ENCODE data around the gene CDH4.

Gene CDH4

GRCh38 chr20:61355585-61355984, 103.5 kb downstream of the CDH4 start:
- DNase-seq (ENCODE audit: low read depth, low spot score), result no peak

GRCh38 chr20:61356196-61356595, 104.1 kb downstream of the CDH4 start:
- no peak for DNase-seq (ENCODE audit: low read depth, low spot score)

- DNase-seq (ENCODE audit: low read depth, low spot score), result no peak
Observed at GRCh38 chr20:61357119-61357518, 105.1 kb downstream of the CDH4 start.

GRCh38 chr20:61359254-61359653, 107.2 kb downstream of the CDH4 start:
- DNase-seq (ENCODE audit: low read depth, low spot score), result no peak

GRCh38 chr20:61360296-61360695, 108.2 kb downstream of the CDH4 start:
- DNase-seq (ENCODE audit: low read depth, low spot score), result no peak

- DNase-seq (ENCODE audit: low read depth, low spot score), result no peak
Observed at GRCh38 chr20:61360940-61361339, 108.9 kb downstream of the CDH4 start.

GRCh38 chr20:61361501-61361900, 109.4 kb downstream of the CDH4 start:
- DNase-seq (ENCODE audit: low read depth, low spot score), result no peak

- no peak for DNase-seq (ENCODE audit: low read depth, low spot score)
Observed at GRCh38 chr20:61364147-61364546, 112.1 kb downstream of the CDH4 start.

GRCh38 chr20:61366914-61367313, 114.9 kb downstream of the CDH4 start:
- no peak for DNase-seq (ENCODE audit: low read depth, low spot score)

GRCh38 chr20:61369731-61370520, 117.9 kb downstream of the CDH4 start:
- no peak for DNase-seq (ENCODE audit: low read depth, low spot score)

GRCh38 chr20:61370841-61371303, 118.8 kb downstream of the CDH4 start:
- DNase-seq (ENCODE audit: low read depth, low spot score), result no peak

GRCh38 chr20:61371501-61372136, 119.6 kb downstream of the CDH4 start:
- DNase-seq (ENCODE audit: low read depth, low spot score), result no peak

- no peak for DNase-seq (ENCODE audit: low read depth, low spot score)
Observed at GRCh38 chr20:61372137-61373054, 120.3 kb downstream of the CDH4 start.

GRCh38 chr20:61373055-61373399, 121.0 kb downstream of the CDH4 start:
- no peak for DNase-seq (ENCODE audit: low read depth, low spot score)

- DNase-seq (ENCODE audit: low read depth, low spot score), result no peak
Observed at GRCh38 chr20:61373956-61374545, 122.0 kb downstream of the CDH4 start.

- DNase-seq (ENCODE audit: low read depth, low spot score), result no peak
Observed at GRCh38 chr20:61376541-61377240, 124.6 kb downstream of the CDH4 start.

GRCh38 chr20:61378694-61379355, 126.8 kb downstream of the CDH4 start:
- DNase-seq (ENCODE audit: low read depth, low spot score), result no peak

GRCh38 chr20:61379898-61380544, 128.0 kb downstream of the CDH4 start:
- DNase-seq (ENCODE audit: low read depth, low spot score), result no peak

GRCh38 chr20:61380545-61380915, 128.5 kb downstream of the CDH4 start:
- no peak for DNase-seq (ENCODE audit: low read depth, low spot score)

- DNase-seq (ENCODE audit: low read depth, low spot score), result no peak
Observed at GRCh38 chr20:61382194-61382593, 130.1 kb downstream of the CDH4 start.
